HEK293 (cell line): Measurements from ENCODE around the gene IGFN1.

ENCODE experiments used
- ZFP69B ChIP-seq: fragments of 450-650 bp; formaldehyde crosslinking; IDR thresholded peaks from 2 replicates; pipeline ENCODE4 v1.5.1; 2016; ENCODE audit warnings: missing biosample characterization, missing genetic modification characterization
- TF ChIP-seq, protein P1 (sequence below): fragments of 450-650 bp; formaldehyde crosslinking; IDR thresholded peaks from 2 replicates; pipeline ENCODE4 v1.5.1; 2016; ENCODE audit warnings: missing biosample characterization, missing genetic modification characterization
- TF ChIP-seq, protein P2 (sequence below): fragments of 450-650 bp; formaldehyde crosslinking; IDR thresholded peaks from 2 replicates; pipeline ENCODE4 v1.5.1; 2017; ENCODE audit warnings: missing biosample characterization, mild to moderate bottlenecking, missing genetic modification characterization, moderate library complexity

DNA sequence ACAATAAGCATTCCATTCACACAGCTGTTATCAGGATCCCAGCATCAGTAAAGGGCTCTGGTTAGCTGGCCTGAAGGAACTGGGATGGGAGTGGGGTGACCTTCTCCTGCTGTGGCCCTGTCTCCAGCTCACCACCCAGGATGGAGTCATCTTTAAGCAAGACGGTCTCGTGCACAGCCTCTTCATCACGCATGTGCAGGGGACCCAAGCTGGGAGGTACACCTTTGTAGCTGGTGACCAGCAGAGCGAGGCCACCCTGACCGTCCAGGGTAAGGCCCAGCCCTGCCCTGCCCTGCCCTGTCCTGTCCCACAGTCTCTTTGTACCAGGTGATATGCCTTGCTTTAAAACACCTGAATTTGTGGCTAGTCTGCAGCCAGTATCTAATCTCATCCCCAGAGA, 24.3 kb downstream of the IGFN1 start:
- TF ChIP-seq, protein P1, sequence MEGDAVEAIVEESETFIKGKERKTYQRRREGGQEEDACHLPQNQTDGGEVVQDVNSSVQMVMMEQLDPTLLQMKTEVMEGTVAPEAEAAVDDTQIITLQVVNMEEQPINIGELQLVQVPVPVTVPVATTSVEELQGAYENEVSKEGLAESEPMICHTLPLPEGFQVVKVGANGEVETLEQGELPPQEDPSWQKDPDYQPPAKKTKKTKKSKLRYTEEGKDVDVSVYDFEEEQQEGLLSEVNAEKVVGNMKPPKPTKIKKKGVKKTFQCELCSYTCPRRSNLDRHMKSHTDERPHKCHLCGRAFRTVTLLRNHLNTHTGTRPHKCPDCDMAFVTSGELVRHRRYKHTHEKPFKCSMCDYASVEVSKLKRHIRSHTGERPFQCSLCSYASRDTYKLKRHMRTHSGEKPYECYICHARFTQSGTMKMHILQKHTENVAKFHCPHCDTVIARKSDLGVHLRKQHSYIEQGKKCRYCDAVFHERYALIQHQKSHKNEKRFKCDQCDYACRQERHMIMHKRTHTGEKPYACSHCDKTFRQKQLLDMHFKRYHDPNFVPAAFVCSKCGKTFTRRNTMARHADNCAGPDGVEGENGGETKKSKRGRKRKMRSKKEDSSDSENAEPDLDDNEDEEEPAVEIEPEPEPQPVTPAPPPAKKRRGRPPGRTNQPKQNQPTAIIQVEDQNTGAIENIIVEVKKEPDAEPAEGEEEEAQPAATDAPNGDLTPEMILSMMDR (tag by site-specific recombination), result no peak
- TF ChIP-seq ZFP69B (tag by site-specific recombination), result no peak
- TF ChIP-seq, protein P2, sequence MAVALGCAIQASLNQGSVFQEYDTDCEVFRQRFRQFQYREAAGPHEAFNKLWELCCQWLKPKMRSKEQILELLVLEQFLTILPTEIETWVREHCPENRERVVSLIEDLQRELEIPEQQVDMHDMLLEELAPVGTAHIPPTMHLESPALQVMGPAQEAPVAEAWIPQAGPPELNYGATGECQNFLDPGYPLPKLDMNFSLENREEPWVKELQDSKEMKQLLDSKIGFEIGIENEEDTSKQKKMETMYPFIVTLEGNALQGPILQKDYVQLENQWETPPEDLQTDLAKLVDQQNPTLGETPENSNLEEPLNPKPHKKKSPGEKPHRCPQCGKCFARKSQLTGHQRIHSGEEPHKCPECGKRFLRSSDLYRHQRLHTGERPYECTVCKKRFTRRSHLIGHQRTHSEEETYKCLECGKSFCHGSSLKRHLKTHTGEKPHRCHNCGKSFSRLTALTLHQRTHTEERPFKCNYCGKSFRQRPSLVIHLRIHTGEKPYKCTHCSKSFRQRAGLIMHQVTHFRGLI (tag by site-specific recombination), result no peak
